ENCODE measurements around the gene EVL. TPM values are rescaled to one million over a fixed set of nuclear protein-coding genes. Genes with fewer than 3 reads are reported as not detected.

EVL gene
- total and polyA plus RNA-seq, 3 donors from 2014 or later = 87.4 to 96.8 (median 91.7) TPM

DNA sequence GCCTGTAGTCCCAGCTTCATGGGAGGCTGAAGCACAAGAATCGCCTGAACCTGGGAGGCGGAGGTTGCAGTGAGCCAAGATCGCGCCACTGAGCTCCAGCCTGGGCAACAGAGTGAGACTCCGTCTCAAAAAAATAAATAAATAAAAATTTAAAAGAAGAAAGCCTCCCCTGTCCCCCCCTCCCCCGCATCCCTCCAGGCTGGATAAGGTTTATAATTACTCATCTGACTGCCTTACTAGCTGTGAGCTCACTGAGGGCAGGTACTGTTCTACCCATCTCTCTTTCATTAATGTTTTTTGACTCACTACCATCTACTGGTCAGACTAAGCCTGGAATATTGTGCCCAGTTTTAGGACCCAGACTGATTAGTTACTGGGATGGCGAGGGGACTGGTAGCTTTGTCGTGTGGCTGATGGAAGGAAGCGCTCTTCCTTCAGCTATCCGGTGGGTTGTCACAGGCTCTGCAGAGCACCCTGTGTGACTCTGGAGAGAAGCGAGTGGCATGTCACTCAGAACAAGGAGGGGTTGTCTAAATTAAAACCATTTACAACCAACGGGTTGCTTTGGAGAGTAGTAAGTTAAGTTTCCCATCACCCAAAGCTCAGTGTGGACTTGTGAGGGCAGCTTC is 16.9 kb downstream of the EVL start:
- peaks cover 4% of the 10 kb centered on the region for H3K4me1 ChIP-seq
- H3K4me3 ChIP-seq = no peak overlapping the region
- H3K9me3 ChIP-seq = no peaks in the 10 kb centered on the region
- no peaks in the 10 kb centered on the region for H3K27me3 ChIP-seq
- intact Hi-C loops (cut with DNase I; ENCODE audit: low total_unique reads) = no loop called here
- WGBS, 2 donors = 90 to 95% methylated on average over 12 of the region's 12 CpGs
- no peak overlapping the region for H3K27ac ChIP-seq
- no peaks in the 10 kb centered on the region for H3K36me3 ChIP-seq (ENCODE audit: low read depth, missing control alignments)
- no peak for TF ChIP-seq POLR2A (IDR thresholded peaks at IDR 0.05)
- TF ChIP-seq, protein P1, sequence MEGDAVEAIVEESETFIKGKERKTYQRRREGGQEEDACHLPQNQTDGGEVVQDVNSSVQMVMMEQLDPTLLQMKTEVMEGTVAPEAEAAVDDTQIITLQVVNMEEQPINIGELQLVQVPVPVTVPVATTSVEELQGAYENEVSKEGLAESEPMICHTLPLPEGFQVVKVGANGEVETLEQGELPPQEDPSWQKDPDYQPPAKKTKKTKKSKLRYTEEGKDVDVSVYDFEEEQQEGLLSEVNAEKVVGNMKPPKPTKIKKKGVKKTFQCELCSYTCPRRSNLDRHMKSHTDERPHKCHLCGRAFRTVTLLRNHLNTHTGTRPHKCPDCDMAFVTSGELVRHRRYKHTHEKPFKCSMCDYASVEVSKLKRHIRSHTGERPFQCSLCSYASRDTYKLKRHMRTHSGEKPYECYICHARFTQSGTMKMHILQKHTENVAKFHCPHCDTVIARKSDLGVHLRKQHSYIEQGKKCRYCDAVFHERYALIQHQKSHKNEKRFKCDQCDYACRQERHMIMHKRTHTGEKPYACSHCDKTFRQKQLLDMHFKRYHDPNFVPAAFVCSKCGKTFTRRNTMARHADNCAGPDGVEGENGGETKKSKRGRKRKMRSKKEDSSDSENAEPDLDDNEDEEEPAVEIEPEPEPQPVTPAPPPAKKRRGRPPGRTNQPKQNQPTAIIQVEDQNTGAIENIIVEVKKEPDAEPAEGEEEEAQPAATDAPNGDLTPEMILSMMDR (IDR thresholded peaks at IDR 0.05) = no peak
- peak; percentile 4 for DNase-seq

DNA sequence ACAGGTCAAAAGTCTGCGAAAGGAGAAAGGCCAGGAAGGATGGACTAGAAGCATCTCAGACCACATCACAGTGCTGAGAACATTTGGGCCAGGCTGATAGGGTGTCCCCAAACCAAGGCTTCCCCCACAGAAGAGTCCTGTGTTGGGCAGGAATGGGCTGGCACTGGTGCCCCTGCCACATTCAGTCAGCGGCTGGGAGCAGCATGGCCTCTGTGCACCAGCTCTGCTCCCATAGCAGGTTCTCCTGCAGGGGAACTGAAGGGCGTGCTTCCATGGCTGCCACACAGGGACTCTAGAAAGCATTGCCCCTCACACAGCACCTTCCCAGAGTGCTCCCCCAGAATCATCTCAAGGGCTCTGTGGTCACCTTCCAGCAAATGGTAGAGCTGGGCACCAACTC is 17.5 kb downstream of the EVL start:
- intact Hi-C loops (cut with DNase I; ENCODE audit: low total_unique reads) = no loop called here

DNA sequence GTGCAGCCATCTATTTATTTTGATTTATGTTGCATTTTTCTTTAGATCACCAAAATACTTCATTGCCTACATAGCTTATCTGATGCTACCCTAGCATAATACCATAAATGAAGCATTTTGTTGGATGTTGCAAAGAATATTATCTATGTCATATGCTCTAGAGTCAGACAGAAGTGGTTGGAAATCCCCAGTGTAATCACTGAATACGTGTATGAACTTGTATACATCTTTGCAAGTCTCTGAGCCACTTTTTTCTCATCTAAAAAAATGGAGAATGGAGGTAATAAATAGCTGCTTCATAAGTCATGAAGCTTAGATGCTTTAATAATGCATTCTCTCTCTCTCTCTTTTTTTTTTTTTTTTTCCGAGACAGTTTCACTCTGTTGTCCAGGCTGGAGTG is 18.5 kb downstream of the EVL start:
- no peak for DNase-seq
- Histone ChIP-seq H3K9me3 (no peaks in the 10 kb centered on the region), H3K27ac (no peak overlapping the region), H3K27me3 (no peaks in the 10 kb centered on the region), H3K4me1 (no peaks in the 10 kb centered on the region), H3K4me3 (no peak overlapping the region), H3K36me3 (ENCODE audit: low read depth, missing control alignments) (no peaks in the 10 kb centered on the region)
- intact Hi-C loops (cut with DNase I; ENCODE audit: low total_unique reads) = no loop called here
- TF ChIP-seq, protein P1 (IDR thresholded peaks at IDR 0.05) = no peak
- WGBS, 2 donors = 78 to 79% methylated on average over 2 of the region's 2 CpGs

More for the DNA sequence above, 17.5 kb downstream of the EVL start:
- Histone ChIP-seq H3K4me1 (peaks cover 4% of the 10 kb centered on the region), H3K4me3 (no peak overlapping the region), H3K27ac (no peak overlapping the region), H3K27me3 (no peaks in the 10 kb centered on the region), H3K9me3 (no peaks in the 10 kb centered on the region), H3K36me3 (ENCODE audit: low read depth, missing control alignments) (no peaks in the 10 kb centered on the region)
- no peak for DNase-seq
- TF ChIP-seq, protein P1 (IDR thresholded peaks at IDR 0.05) = no peak
- TF ChIP-seq POLR2A (IDR thresholded peaks at IDR 0.05) = no peak
- WGBS, 2 donors = 97 to 100% methylated on average over 3 of the region's 3 CpGs

DNA sequence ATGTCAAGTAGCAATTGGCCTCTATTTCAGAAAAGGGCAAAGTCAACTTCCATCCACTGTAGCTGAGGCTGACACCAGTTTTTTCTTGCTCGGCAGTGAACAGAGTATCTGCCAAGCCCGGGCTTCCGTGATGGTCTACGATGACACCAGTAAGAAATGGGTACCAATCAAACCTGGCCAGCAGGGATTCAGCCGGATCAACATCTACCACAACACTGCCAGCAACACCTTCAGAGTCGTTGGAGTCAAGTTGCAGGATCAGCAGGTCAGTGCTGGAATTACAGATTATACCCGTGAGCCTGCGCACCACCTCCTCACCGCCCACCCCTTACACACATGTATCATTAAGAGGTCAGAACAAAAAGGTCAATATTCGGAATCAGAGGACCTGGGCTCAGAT is 19.4 kb downstream of the EVL start:
- WGBS, 2 donors = 90 to 92% methylated on average over 10 of the region's 10 CpGs
- intact Hi-C loops (cut with DNase I; ENCODE audit: low total_unique reads) = no loop called here
- TF ChIP-seq, protein P1 (IDR thresholded peaks at IDR 0.05) = no peak
- TF ChIP-seq POLR2A (IDR thresholded peaks at IDR 0.05) = no peak

DNA sequence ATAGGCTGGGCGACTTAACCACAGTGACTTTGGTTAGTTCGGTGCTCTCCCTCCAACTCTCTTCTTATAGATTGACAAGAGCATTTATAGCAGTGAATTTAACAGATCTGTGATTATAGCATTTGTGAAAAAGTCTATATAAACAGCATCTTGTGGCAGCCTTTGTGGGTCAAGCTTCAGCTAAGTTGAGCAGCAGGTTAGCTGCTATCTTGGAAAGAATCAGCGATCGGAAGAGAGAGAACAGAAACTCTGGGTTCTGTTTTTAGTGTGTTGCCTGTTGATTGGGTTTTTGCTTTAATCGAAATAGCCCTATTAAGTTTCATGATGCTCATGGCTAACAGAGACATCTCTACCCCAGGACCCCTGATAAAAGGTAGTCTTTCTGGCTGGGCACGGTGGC is 20.2 kb downstream of the EVL start:
- WGBS, 2 donors = 94 to 96% methylated on average over 6 of the region's 6 CpGs
- intact Hi-C loops (cut with DNase I; ENCODE audit: low total_unique reads) = no loop called here

More for the DNA sequence above, 19.4 kb downstream of the EVL start:
- no peaks in the 10 kb centered on the region for H3K27me3 ChIP-seq
- H3K4me1 ChIP-seq = no peaks in the 10 kb centered on the region
- H3K27ac ChIP-seq = no peak overlapping the region
- no peaks in the 10 kb centered on the region for H3K36me3 ChIP-seq (ENCODE audit: low read depth, missing control alignments)
- H3K4me3 ChIP-seq = no peak overlapping the region
- DNase-seq = peak; percentile 8
- H3K9me3 ChIP-seq = no peaks in the 10 kb centered on the region

More for the DNA sequence above, 20.2 kb downstream of the EVL start:
- H3K9me3 ChIP-seq = no peaks in the 10 kb centered on the region
- TF ChIP-seq, protein P1 (IDR thresholded peaks at IDR 0.05) = no peak
- no peak for TF ChIP-seq POLR2A (IDR thresholded peaks at IDR 0.05)
- H3K4me3 ChIP-seq = no peak overlapping the region
- DNase-seq = no peak
- H3K27me3 ChIP-seq = no peaks in the 10 kb centered on the region
- no peaks in the 10 kb centered on the region for H3K36me3 ChIP-seq (ENCODE audit: low read depth, missing control alignments)
- no peak overlapping the region for H3K27ac ChIP-seq
- H3K4me1 ChIP-seq = no peaks in the 10 kb centered on the region

All from testis (tissue), 3 donors.